H1 (cell line): ENCODE measurements around the gene PRDM4. TPM values are rescaled to one million over a fixed set of nuclear protein-coding genes. Genes with fewer than 3 reads are reported as not detected.

Experiments
- CHD2 ChIP-seq: IDR thresholded peaks from 2 replicates; pipeline ENCODE4 v1.6.1; 2012; ENCODE audit warnings: low read length, improper control_type of control experiment
- GABPA ChIP-seq: IDR thresholded peaks from 2 replicates; pipeline ENCODE4 v1.6.1; 2011; ENCODE audit warnings: mild to moderate bottlenecking, low read length, moderate library complexity, borderline replicate concordance; ENCODE audit not compliant: insufficient read depth
- HDAC2 ChIP-seq, 2 experiments: fragments of 300-600 bp in 1 of 2; sonication (generic) in 1 of 2; IDR thresholded peaks; 2 replicates each; pipeline ENCODE4 v1.6.1; 2011 to 2012; ENCODE audit warnings: low read depth in 2 of 2, low read length in 2 of 2, mild to moderate bottlenecking in 2 of 2, moderate library complexity in 2 of 2, borderline replicate concordance in 1 of 2, inconsistent platforms in 1 of 2
- JUN ChIP-seq: IDR thresholded peaks from 2 replicates; pipeline ENCODE4 v1.6.1; 2011; ENCODE audit warnings: low read depth, mild to moderate bottlenecking, improper control_type of control experiment, low read length
- KDM1A ChIP-seq: fragments of 200-600, 300-600 bp; sonication (generic); IDR thresholded peaks from 2 replicates; pipeline ENCODE4 v1.7.1; 2016; ENCODE audit warnings: mild to moderate bottlenecking, low read length, borderline replicate concordance
- NANOG ChIP-seq: IDR thresholded peaks from 2 replicates; pipeline ENCODE4 v1.6.1; 2011; ENCODE audit warnings: low read length, low read depth, mild to moderate bottlenecking, inconsistent platforms; ENCODE audit not compliant: insufficient read depth, poor library complexity, severe bottlenecking
- NRF1 ChIP-seq: IDR thresholded peaks from 2 replicates; pipeline ENCODE4 v1.6.1; 2011; ENCODE audit warnings: mild to moderate bottlenecking, low read depth, low read length, improper control_type of control experiment
- SP2 ChIP-seq: IDR thresholded peaks from 2 replicates; pipeline ENCODE4 v1.6.1; 2012; ENCODE audit warnings: mild to moderate bottlenecking, low read length, inconsistent platforms
- SUZ12 ChIP-seq: fragments of 200-600 bp; sonication (generic); IDR thresholded peaks from 2 replicates; pipeline ENCODE4 v1.6.1; 2012; ENCODE audit warnings: mild to moderate bottlenecking, inconsistent platforms, low read length, moderate library complexity, mixed read lengths
- TAF7 ChIP-seq: optimal IDR thresholded peaks from 2 replicates; pipeline ENCODE3; 2011; ENCODE audit warnings: low read depth, mild to moderate bottlenecking, inconsistent platforms, low read length, moderate library complexity, borderline replicate concordance
- TCF12 ChIP-seq: IDR thresholded peaks from 2 replicates; pipeline ENCODE4 v1.6.1; 2011; ENCODE audit warnings: low read depth, mild to moderate bottlenecking, low read length
- polyA plus RNA-seq, 7 experiments: library from polyadenylated mRNA; depleted of rRNA in 3 of 7; stranded (reverse) in 5 of 7; unstranded in 2 of 7; fragments of >200 nt in 5 of 7; fragments of 200-250 nt in 2 of 7; gene quantifications; 1 replicate in 5 of 7; 2 replicates in 1 of 7; 4 replicates in 1 of 7; pipeline versions ENCODE4 v1.2.1 to v1.2.3, GENCODE V29; 2011 to 2013; ENCODE audit warnings: missing spikeins in 2 of 7, mixed read lengths in 2 of 7
- total RNA-seq: library from RNA; stranded (reverse); fragmentation: NEBNext Ultra II Directional; extraction: Animal tissue kit (Norgen Biotek cat#: 25700); gene quantifications from 2 replicates; pipeline ENCODE4 v1.2.1, GENCODE V29; 2021
- TF ChIP-seq, protein P1 (sequence below): fragments of 300-600 bp; sonication (generic); IDR thresholded peaks from 2 replicates; pipeline ENCODE4 v1.7.1; 2012; ENCODE audit warnings: low read length, moderate library complexity, mild to moderate bottlenecking, inconsistent platforms; ENCODE audit not compliant: insufficient replicate concordance

PRDM4 gene
- total and polyA plus RNA-seq, 2 of the 8 experiments (the other 6 are each of a cell fraction or from before 2014, with no cell fraction given): 10.1 to 17.5 TPM

GRCh38 chr12:107684990-107685359 is 76.0 kb downstream of the PRDM4 start (continued):
- TF ChIP-seq, protein P1, sequence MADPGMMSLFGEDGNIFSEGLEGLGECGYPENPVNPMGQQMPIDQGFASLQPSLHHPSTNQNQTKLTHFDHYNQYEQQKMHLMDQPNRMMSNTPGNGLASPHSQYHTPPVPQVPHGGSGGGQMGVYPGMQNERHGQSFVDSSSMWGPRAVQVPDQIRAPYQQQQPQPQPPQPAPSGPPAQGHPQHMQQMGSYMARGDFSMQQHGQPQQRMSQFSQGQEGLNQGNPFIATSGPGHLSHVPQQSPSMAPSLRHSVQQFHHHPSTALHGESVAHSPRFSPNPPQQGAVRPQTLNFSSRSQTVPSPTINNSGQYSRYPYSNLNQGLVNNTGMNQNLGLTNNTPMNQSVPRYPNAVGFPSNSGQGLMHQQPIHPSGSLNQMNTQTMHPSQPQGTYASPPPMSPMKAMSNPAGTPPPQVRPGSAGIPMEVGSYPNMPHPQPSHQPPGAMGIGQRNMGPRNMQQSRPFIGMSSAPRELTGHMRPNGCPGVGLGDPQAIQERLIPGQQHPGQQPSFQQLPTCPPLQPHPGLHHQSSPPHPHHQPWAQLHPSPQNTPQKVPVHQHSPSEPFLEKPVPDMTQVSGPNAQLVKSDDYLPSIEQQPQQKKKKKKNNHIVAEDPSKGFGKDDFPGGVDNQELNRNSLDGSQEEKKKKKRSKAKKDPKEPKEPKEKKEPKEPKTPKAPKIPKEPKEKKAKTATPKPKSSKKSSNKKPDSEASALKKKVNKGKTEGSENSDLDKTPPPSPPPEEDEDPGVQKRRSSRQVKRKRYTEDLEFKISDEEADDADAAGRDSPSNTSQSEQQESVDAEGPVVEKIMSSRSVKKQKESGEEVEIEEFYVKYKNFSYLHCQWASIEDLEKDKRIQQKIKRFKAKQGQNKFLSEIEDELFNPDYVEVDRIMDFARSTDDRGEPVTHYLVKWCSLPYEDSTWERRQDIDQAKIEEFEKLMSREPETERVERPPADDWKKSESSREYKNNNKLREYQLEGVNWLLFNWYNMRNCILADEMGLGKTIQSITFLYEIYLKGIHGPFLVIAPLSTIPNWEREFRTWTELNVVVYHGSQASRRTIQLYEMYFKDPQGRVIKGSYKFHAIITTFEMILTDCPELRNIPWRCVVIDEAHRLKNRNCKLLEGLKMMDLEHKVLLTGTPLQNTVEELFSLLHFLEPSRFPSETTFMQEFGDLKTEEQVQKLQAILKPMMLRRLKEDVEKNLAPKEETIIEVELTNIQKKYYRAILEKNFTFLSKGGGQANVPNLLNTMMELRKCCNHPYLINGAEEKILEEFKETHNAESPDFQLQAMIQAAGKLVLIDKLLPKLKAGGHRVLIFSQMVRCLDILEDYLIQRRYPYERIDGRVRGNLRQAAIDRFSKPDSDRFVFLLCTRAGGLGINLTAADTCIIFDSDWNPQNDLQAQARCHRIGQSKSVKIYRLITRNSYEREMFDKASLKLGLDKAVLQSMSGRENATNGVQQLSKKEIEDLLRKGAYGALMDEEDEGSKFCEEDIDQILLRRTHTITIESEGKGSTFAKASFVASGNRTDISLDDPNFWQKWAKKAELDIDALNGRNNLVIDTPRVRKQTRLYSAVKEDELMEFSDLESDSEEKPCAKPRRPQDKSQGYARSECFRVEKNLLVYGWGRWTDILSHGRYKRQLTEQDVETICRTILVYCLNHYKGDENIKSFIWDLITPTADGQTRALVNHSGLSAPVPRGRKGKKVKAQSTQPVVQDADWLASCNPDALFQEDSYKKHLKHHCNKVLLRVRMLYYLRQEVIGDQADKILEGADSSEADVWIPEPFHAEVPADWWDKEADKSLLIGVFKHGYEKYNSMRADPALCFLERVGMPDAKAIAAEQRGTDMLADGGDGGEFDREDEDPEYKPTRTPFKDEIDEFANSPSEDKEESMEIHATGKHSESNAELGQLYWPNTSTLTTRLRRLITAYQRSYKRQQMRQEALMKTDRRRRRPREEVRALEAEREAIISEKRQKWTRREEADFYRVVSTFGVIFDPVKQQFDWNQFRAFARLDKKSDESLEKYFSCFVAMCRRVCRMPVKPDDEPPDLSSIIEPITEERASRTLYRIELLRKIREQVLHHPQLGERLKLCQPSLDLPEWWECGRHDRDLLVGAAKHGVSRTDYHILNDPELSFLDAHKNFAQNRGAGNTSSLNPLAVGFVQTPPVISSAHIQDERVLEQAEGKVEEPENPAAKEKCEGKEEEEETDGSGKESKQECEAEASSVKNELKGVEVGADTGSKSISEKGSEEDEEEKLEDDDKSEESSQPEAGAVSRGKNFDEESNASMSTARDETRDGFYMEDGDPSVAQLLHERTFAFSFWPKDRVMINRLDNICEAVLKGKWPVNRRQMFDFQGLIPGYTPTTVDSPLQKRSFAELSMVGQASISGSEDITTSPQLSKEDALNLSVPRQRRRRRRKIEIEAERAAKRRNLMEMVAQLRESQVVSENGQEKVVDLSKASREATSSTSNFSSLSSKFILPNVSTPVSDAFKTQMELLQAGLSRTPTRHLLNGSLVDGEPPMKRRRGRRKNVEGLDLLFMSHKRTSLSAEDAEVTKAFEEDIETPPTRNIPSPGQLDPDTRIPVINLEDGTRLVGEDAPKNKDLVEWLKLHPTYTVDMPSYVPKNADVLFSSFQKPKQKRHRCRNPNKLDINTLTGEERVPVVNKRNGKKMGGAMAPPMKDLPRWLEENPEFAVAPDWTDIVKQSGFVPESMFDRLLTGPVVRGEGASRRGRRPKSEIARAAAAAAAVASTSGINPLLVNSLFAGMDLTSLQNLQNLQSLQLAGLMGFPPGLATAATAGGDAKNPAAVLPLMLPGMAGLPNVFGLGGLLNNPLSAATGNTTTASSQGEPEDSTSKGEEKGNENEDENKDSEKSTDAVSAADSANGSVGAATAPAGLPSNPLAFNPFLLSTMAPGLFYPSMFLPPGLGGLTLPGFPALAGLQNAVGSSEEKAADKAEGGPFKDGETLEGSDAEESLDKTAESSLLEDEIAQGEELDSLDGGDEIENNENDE: no peak
- TF ChIP-seq CHD2: 0 out of 2 replicates have a peak, but pooled peaks have one; percentile 14
- TF ChIP-seq HDAC2 (IDR thresholded peaks at IDR 0.05; ENCODE audit: borderline replicate concordance in 1 of 2, low read depth in 2 of 2, low read length in 2 of 2): no peak
- TF ChIP-seq NANOG: no peak
- no peak for TF ChIP-seq SUZ12
- no peak for TF ChIP-seq TAF7
- TF ChIP-seq TCF12: no peak
- no peak for TF ChIP-seq SP2
- no peak for TF ChIP-seq JUN
- no peak for TF ChIP-seq KDM1A
- no peak for TF ChIP-seq GABPA
- TF ChIP-seq NRF1: no peak
